Measurements from ENCODE around the gene CHRND. TPM values are rescaled to one million over a fixed set of nuclear protein-coding genes. Genes with fewer than 3 reads are reported as not detected.
"Not testable (repeated sequence)": the region's sequence is repeated elsewhere in the genome, so short reads cannot be mapped to it uniquely, and the experiment has no call there.

The CHRND gene
- polyA plus RNA-seq, 2 donors, result not detected

- Histone ChIP-seq H3K4me1 (ENCODE audit: control insufficient read depth in 2 of 2, insufficient read depth in 2 of 2, low read length in 1 of 2) (no peaks in the 10 kb centered on the region), H3K4me3 (ENCODE audit: low read depth in 1 of 2, low read length in 2 of 2) (no peak overlapping the region), H3K9me3 (ENCODE audit: control insufficient read depth in 2 of 2, insufficient read depth in 1 of 2, low read depth in 1 of 2, low read length in 1 of 2) (no peaks in the 10 kb centered on the region), H3K27me3 (ENCODE audit: control insufficient read depth in 1 of 2, insufficient read depth in 2 of 2, low read length in 2 of 2) (no peaks in the 10 kb centered on the region), H3K36me3 (ENCODE audit: control insufficient read depth in 2 of 2, insufficient read depth in 2 of 2, low read length in 1 of 2) (peaks cover 29 to 38% of the 10 kb centered on the region in 2 donors), H3K27ac (ENCODE audit: low read depth in 2 of 2, low read length in 1 of 2) (no peak overlapping the region)
- 93 to 95% methylated on average over 9 of the region's 9 CpGs for WGBS, 2 donors
These were observed 43.6 kb downstream of the CHRND start for GRCh38 chr2:232569541-232569940.

- H3K4me1 ChIP-seq (ENCODE audit: control insufficient read depth in 2 of 2, insufficient read depth in 2 of 2, low read length in 1 of 2); H3K27ac ChIP-seq (ENCODE audit: low read depth in 2 of 2, low read length in 1 of 2); H3K4me3 ChIP-seq (ENCODE audit: low read depth in 1 of 2, low read length in 2 of 2); H3K9me3 ChIP-seq (ENCODE audit: control insufficient read depth in 2 of 2, insufficient read depth in 1 of 2, low read depth in 1 of 2, low read length in 1 of 2); H3K27me3 ChIP-seq (ENCODE audit: control insufficient read depth in 1 of 2, insufficient read depth in 2 of 2, low read length in 2 of 2): not testable (repeated sequence)
- 97 to 99% methylated on average over 6 of the region's 6 CpGs for WGBS, 2 donors
- H3K36me3 ChIP-seq (ENCODE audit: control insufficient read depth in 2 of 2, insufficient read depth in 2 of 2, low read length in 1 of 2), result peaks cover 29 to 35% of the 10 kb centered on the region in 2 donors
These were observed 44.5 kb downstream of the CHRND start for GRCh38 chr2:232570481-232570880.

GRCh38 chr2:232571026-232571474, 45.1 kb downstream of the CHRND start:
- no peaks in the 10 kb centered on the region for H3K27me3 ChIP-seq (ENCODE audit: control insufficient read depth in 1 of 2, insufficient read depth in 2 of 2, low read length in 2 of 2)
- H3K36me3 ChIP-seq (ENCODE audit: control insufficient read depth in 2 of 2, insufficient read depth in 2 of 2, low read length in 1 of 2), result peaks cover 29 to 34% of the 10 kb centered on the region in 2 donors
- H3K27ac ChIP-seq (ENCODE audit: low read depth in 2 of 2, low read length in 1 of 2), result no peak overlapping the region
- no peaks in the 10 kb centered on the region for H3K4me1 ChIP-seq (ENCODE audit: control insufficient read depth in 2 of 2, insufficient read depth in 2 of 2, low read length in 1 of 2)
- no peaks in the 10 kb centered on the region for H3K9me3 ChIP-seq (ENCODE audit: control insufficient read depth in 2 of 2, insufficient read depth in 1 of 2, low read depth in 1 of 2, low read length in 1 of 2)
- 77 to 78% methylated on average over 7 of the region's 7 CpGs for WGBS, 2 donors
- no peak overlapping the region for H3K4me3 ChIP-seq (ENCODE audit: low read depth in 1 of 2, low read length in 2 of 2)

- Histone ChIP-seq H3K27ac (ENCODE audit: low read depth in 2 of 2, low read length in 1 of 2) (no peak overlapping the region), H3K4me3 (ENCODE audit: low read depth in 1 of 2, low read length in 2 of 2) (no peak overlapping the region), H3K9me3 (ENCODE audit: control insufficient read depth in 2 of 2, insufficient read depth in 1 of 2, low read depth in 1 of 2, low read length in 1 of 2) (no peaks in the 10 kb centered on the region), H3K4me1 (ENCODE audit: control insufficient read depth in 2 of 2, insufficient read depth in 2 of 2, low read length in 1 of 2) (no peaks in the 10 kb centered on the region), H3K36me3 (ENCODE audit: control insufficient read depth in 2 of 2, insufficient read depth in 2 of 2, low read length in 1 of 2) (peaks cover 23 to 26% of the 10 kb centered on the region in 2 donors), H3K27me3 (ENCODE audit: control insufficient read depth in 1 of 2, insufficient read depth in 2 of 2, low read length in 2 of 2) (no peaks in the 10 kb centered on the region)
These were observed 47.1 kb downstream of the CHRND start for GRCh38 chr2:232573042-232573441.

GRCh38 chr2:232573771-232574435, 47.9 kb downstream of the CHRND start:
- 91 to 92% methylated on average over 8 of the region's 8 CpGs for WGBS, 2 donors
- H3K4me1 ChIP-seq (ENCODE audit: control insufficient read depth in 2 of 2, insufficient read depth in 2 of 2, low read length in 1 of 2), result no peaks in the 10 kb centered on the region
- H3K27ac ChIP-seq (ENCODE audit: low read depth in 2 of 2, low read length in 1 of 2), result no peak overlapping the region
- H3K36me3 ChIP-seq (ENCODE audit: control insufficient read depth in 2 of 2, insufficient read depth in 2 of 2, low read length in 1 of 2), result peaks cover 18 to 22% of the 10 kb centered on the region in 2 donors
- H3K4me3 ChIP-seq (ENCODE audit: low read depth in 1 of 2, low read length in 2 of 2), result no peak overlapping the region
- no peaks in the 10 kb centered on the region for H3K27me3 ChIP-seq (ENCODE audit: control insufficient read depth in 1 of 2, insufficient read depth in 2 of 2, low read length in 2 of 2)
- no peaks in the 10 kb centered on the region for H3K9me3 ChIP-seq (ENCODE audit: control insufficient read depth in 2 of 2, insufficient read depth in 1 of 2, low read depth in 1 of 2, low read length in 1 of 2)

GRCh38 chr2:232574674-232575403, 48.9 kb downstream of the CHRND start:
- peaks cover 10 to 14% of the 10 kb centered on the region in 2 donors for H3K36me3 ChIP-seq (ENCODE audit: control insufficient read depth in 2 of 2, insufficient read depth in 2 of 2, low read length in 1 of 2)
- 87 to 92% methylated on average over 5 of the region's 5 CpGs for WGBS, 2 donors

GRCh38 chr2:232575404-232575746, 49.4 kb downstream of the CHRND start:
- Histone ChIP-seq H3K27me3 (ENCODE audit: control insufficient read depth in 1 of 2, insufficient read depth in 2 of 2, low read length in 2 of 2) (no peaks in the 10 kb centered on the region), H3K4me3 (ENCODE audit: low read depth in 1 of 2, low read length in 2 of 2) (no peak overlapping the region), H3K9me3 (ENCODE audit: control insufficient read depth in 2 of 2, insufficient read depth in 1 of 2, low read depth in 1 of 2, low read length in 1 of 2) (no peaks in the 10 kb centered on the region), H3K36me3 (ENCODE audit: control insufficient read depth in 2 of 2, insufficient read depth in 2 of 2, low read length in 1 of 2) (peaks cover 8 to 11% of the 10 kb centered on the region in 2 donors), H3K4me1 (ENCODE audit: control insufficient read depth in 2 of 2, insufficient read depth in 2 of 2, low read length in 1 of 2) (no peaks in the 10 kb centered on the region), H3K27ac (ENCODE audit: low read depth in 2 of 2, low read length in 1 of 2) (no peak overlapping the region)
- WGBS, 2 donors, result 97 to 98% methylated on average over 1 of the region's 1 CpG

More at GRCh38 chr2:232574674-232575403, 48.9 kb downstream of the CHRND start:
- H3K4me3 ChIP-seq (ENCODE audit: low read depth in 1 of 2, low read length in 2 of 2), result no peak overlapping the region
- no peaks in the 10 kb centered on the region for H3K27me3 ChIP-seq (ENCODE audit: control insufficient read depth in 1 of 2, insufficient read depth in 2 of 2, low read length in 2 of 2)
- H3K27ac ChIP-seq (ENCODE audit: low read depth in 2 of 2, low read length in 1 of 2), result no peak overlapping the region
- no peaks in the 10 kb centered on the region for H3K4me1 ChIP-seq (ENCODE audit: control insufficient read depth in 2 of 2, insufficient read depth in 2 of 2, low read length in 1 of 2)
- no peaks in the 10 kb centered on the region for H3K9me3 ChIP-seq (ENCODE audit: control insufficient read depth in 2 of 2, insufficient read depth in 1 of 2, low read depth in 1 of 2, low read length in 1 of 2)

- WGBS, 2 donors, result 83 to 98% methylated on average over 2 of the region's 2 CpGs
- Histone ChIP-seq H3K4me3 (ENCODE audit: low read depth in 1 of 2, low read length in 2 of 2) (no peak overlapping the region), H3K27ac (ENCODE audit: low read depth in 2 of 2, low read length in 1 of 2) (no peak overlapping the region), H3K27me3 (ENCODE audit: control insufficient read depth in 1 of 2, insufficient read depth in 2 of 2, low read length in 2 of 2) (no peaks in the 10 kb centered on the region), H3K36me3 (ENCODE audit: control insufficient read depth in 2 of 2, insufficient read depth in 2 of 2, low read length in 1 of 2) (peaks cover 8% of the 10 kb centered on the region in 2 donors), H3K4me1 (ENCODE audit: control insufficient read depth in 2 of 2, insufficient read depth in 2 of 2, low read length in 1 of 2) (no peaks in the 10 kb centered on the region), H3K9me3 (ENCODE audit: control insufficient read depth in 2 of 2, insufficient read depth in 1 of 2, low read depth in 1 of 2, low read length in 1 of 2) (no peaks in the 10 kb centered on the region)
These were observed 51.0 kb downstream of the CHRND start for GRCh38 chr2:232576995-232577394.

GRCh38 chr2:232577841-232578240, 51.9 kb downstream of the CHRND start:
- no peak overlapping the region for H3K27ac ChIP-seq (ENCODE audit: low read depth in 2 of 2, low read length in 1 of 2)
- no peaks in the 10 kb centered on the region for H3K27me3 ChIP-seq (ENCODE audit: control insufficient read depth in 1 of 2, insufficient read depth in 2 of 2, low read length in 2 of 2)
- H3K9me3 ChIP-seq (ENCODE audit: control insufficient read depth in 2 of 2, insufficient read depth in 1 of 2, low read depth in 1 of 2, low read length in 1 of 2), result no peaks in the 10 kb centered on the region
- H3K4me3 ChIP-seq (ENCODE audit: low read depth in 1 of 2, low read length in 2 of 2), result no peak overlapping the region
- WGBS, 2 donors, result 90 to 92% methylated on average over 2 of the region's 2 CpGs
- H3K36me3 ChIP-seq (ENCODE audit: control insufficient read depth in 2 of 2, insufficient read depth in 2 of 2, low read length in 1 of 2), result peaks cover 5 to 8% of the 10 kb centered on the region in 2 donors
- no peaks in the 10 kb centered on the region for H3K4me1 ChIP-seq (ENCODE audit: control insufficient read depth in 2 of 2, insufficient read depth in 2 of 2, low read length in 1 of 2)

- no peak overlapping the region for H3K4me3 ChIP-seq (ENCODE audit: low read depth in 1 of 2, low read length in 2 of 2)
- H3K4me1 ChIP-seq (ENCODE audit: control insufficient read depth in 2 of 2, insufficient read depth in 2 of 2, low read length in 1 of 2), result no peaks in the 10 kb centered on the region
- H3K27me3 ChIP-seq (ENCODE audit: control insufficient read depth in 1 of 2, insufficient read depth in 2 of 2, low read length in 2 of 2), result no peaks in the 10 kb centered on the region
- 90 to 96% methylated on average over 2 of the region's 2 CpGs for WGBS, 2 donors
- peaks cover under 1 to 8% of the 10 kb centered on the region in 2 donors for H3K36me3 ChIP-seq (ENCODE audit: control insufficient read depth in 2 of 2, insufficient read depth in 2 of 2, low read length in 1 of 2)
- H3K9me3 ChIP-seq (ENCODE audit: control insufficient read depth in 2 of 2, insufficient read depth in 1 of 2, low read depth in 1 of 2, low read length in 1 of 2), result no peaks in the 10 kb centered on the region
- no peak overlapping the region for H3K27ac ChIP-seq (ENCODE audit: low read depth in 2 of 2, low read length in 1 of 2)
These were observed 52.7 kb downstream of the CHRND start for GRCh38 chr2:232578626-232579025.
